ENCODE results near the gene S1PR3.

- TF ChIP-seq CTCF (IDR thresholded peaks at IDR 0.05; ENCODE audit: low read length) = peak; percentile 83
- TF ChIP-seq EZH2 (IDR thresholded peaks at IDR 0.05; ENCODE audit: borderline replicate concordance, low read length) = no peak
Measured at GRCh38 chr9:89000973-89001916, 10.0 kb downstream of the S1PR3 start.

Measured in OCI-LY1 (cell line).